ENCODE measurements around the gene WT1.

GRCh38 chr11:32387411-32387810, 47.9 kb downstream of the WT1 start:
- no peak for TF ChIP-seq POLR2A (IDR thresholded peaks at IDR 0.05)
- TF ChIP-seq CTCF (IDR thresholded peaks at IDR 0.05 in 4 of 5, conservative IDR thresholded peaks at IDR 0.05 in 1 of 5) = no peak

All from gastrocnemius medialis (tissue), 4 donors.